ENCODE results near the gene SLC7A6OS. TPM values are rescaled to one million over a fixed set of nuclear protein-coding genes. Genes with fewer than 3 reads are reported as not detected.

SLC7A6OS gene
- total RNA-seq, 1 donor from 2014 or later, result 19.3 TPM

- peak; percentile 72 for DNase-seq (ENCODE audit: low read depth)
Measured at GRCh38 chr16:68257906-68258800, 52.6 kb downstream of the SLC7A6OS start.

- DNase-seq (ENCODE audit: low read depth), result peak; percentile 89
Measured at GRCh38 chr16:68257251-68257905, 53.4 kb downstream of the SLC7A6OS start.

GRCh38 chr16:68255712-68256111 lies 55.0 kb downstream of the SLC7A6OS start:
- DNase-seq (ENCODE audit: low read depth), result no peak

GRCh38 chr16:68253721-68254120 lies 57.0 kb downstream of the SLC7A6OS start:
- DNase-seq (ENCODE audit: low read depth), result no peak

GRCh38 chr16:68252383-68252782 lies 58.4 kb downstream of the SLC7A6OS start:
- DNase-seq (ENCODE audit: low read depth), result peak; percentile 68

- peak; percentile 86 for DNase-seq (ENCODE audit: low read depth)
Measured at GRCh38 chr16:68251832-68252231, 58.9 kb downstream of the SLC7A6OS start.

- no peak for DNase-seq (ENCODE audit: low read depth)
Measured at GRCh38 chr16:68250951-68251350, 59.8 kb downstream of the SLC7A6OS start.

GRCh38 chr16:68249371-68249770 lies 61.4 kb downstream of the SLC7A6OS start:
- DNase-seq (ENCODE audit: low read depth), result no peak

Other genes starting within 250 kb of the SLC7A6OS start
- gene NFATC3, start 225.6 kb downstream of the SLC7A6OS start, total RNA-seq, result 36.7 and 40.8 TPM in 2 replicates
- gene ESRP2, start 74.8 kb downstream of the SLC7A6OS start, total RNA-seq, result 0.11 TPM in 1 of 2 replicates, not detected in the other
- gene PLA2G15, start 65.6 kb downstream of the SLC7A6OS start, total RNA-seq, result 127 and 180 TPM in 2 replicates
- gene SLC7A6, start 46.4 kb downstream of the SLC7A6OS start, total RNA-seq, result 28.0 and 36.4 TPM in 2 replicates
- gene PRMT7, start 73 bp upstream of the SLC7A6OS start, total RNA-seq, result 48.9 and 59.6 TPM in 2 replicates
- 0.05 TPM in 1 of 2 replicates, not detected in the other for gene SMPD3, start 137.6 kb upstream of the SLC7A6OS start, total RNA-seq
- 28.3 and 33.2 TPM in 2 replicates for gene ZFP90, start 228.3 kb upstream of the SLC7A6OS start, total RNA-seq

Measured in myocyte (in vitro differentiated cells).